DND-41 (cell line): ENCODE data around the gene AKAP13.

Source experiments
- ATAC-seq: fragments of 200-7000 bp; cut with Tn5 transposase; 3 replicates; pipeline ENCODE4 v1.9.1; 2021; ENCODE audit warnings: low read depth; ENCODE audit not compliant: insufficient read depth
- DNase-seq: peaks from one replicate; pipeline ENCODE4 v3.0.0-alpha.2; 2020
- H2AFZ ChIP-seq: 2 replicates; pipeline ENCODE4 v1.6.0; 2012; ENCODE audit warnings: low read depth, low read length
- H3K27ac ChIP-seq: 2 replicates; pipeline ENCODE4 v1.5.1; 2012; ENCODE audit warnings: low read length, inconsistent platforms
- H3K27me3 ChIP-seq: fragments of 200-600 bp; sonication (generic); 2 replicates; pipeline ENCODE4 v1.6.0; 2012; ENCODE audit warnings: low read length, mild to moderate bottlenecking, inconsistent platforms; ENCODE audit not compliant: insufficient read depth, poor library complexity
- H3K36me3 ChIP-seq: 2 replicates; pipeline ENCODE4 v1.5.1; 2012; ENCODE audit warnings: low read length, inconsistent platforms; ENCODE audit not compliant: insufficient read depth
- H3K4me1 ChIP-seq: 2 replicates; pipeline ENCODE4 v1.5.1; 2012; ENCODE audit warnings: mild to moderate bottlenecking, low read length; ENCODE audit not compliant: insufficient read depth
- H3K4me2 ChIP-seq: 2 replicates; pipeline ENCODE4 v1.6.0; 2012; ENCODE audit warnings: mild to moderate bottlenecking, moderate library complexity, low read length, inconsistent platforms; ENCODE audit not compliant: insufficient read depth
- H3K4me3 ChIP-seq, 2 experiments: fragments of 200-600 bp in 1 of 2; shearing (Covaris generic) in 1 of 2; 2 replicates each; pipeline ENCODE4 v1.5.1; 2012 to 2016; ENCODE audit warnings: inconsistent platforms in 2 of 2, low read length in 2 of 2, mild to moderate bottlenecking in 2 of 2, low read depth in 1 of 2, moderate library complexity in 1 of 2
- H3K79me2 ChIP-seq: 2 replicates; pipeline ENCODE4 v1.6.0; 2012; ENCODE audit warnings: low read length, inconsistent platforms; ENCODE audit not compliant: insufficient read depth
- H3K9ac ChIP-seq: 2 replicates; pipeline ENCODE4 v1.6.0; 2012; ENCODE audit warnings: low read depth, mild to moderate bottlenecking, inconsistent platforms, low read length, moderate library complexity
- H3K9me3 ChIP-seq: 2 replicates; pipeline ENCODE4 v1.5.1; 2012; ENCODE audit warnings: low read length, moderate library complexity, mild to moderate bottlenecking, inconsistent platforms; ENCODE audit not compliant: insufficient read depth, severe bottlenecking
- H4K20me1 ChIP-seq: 2 replicates; pipeline ENCODE4 v1.6.0; 2012; ENCODE audit warnings: low read length; ENCODE audit not compliant: insufficient read depth
- EZH2 ChIP-seq: IDR thresholded peaks from 3 replicates; pipeline ENCODE4 v1.6.1; 2012; ENCODE audit warnings: borderline replicate concordance, low read depth, mild to moderate bottlenecking, moderate library complexity, low read length, inconsistent platforms; ENCODE audit not compliant: severe bottlenecking
- TF ChIP-seq, protein P1 (sequence below): IDR thresholded peaks from 2 replicates; pipeline ENCODE4 v1.5.1; 2012; ENCODE audit warnings: borderline replicate concordance, low read length, moderate library complexity, mild to moderate bottlenecking; ENCODE audit not compliant: poor library complexity, severe bottlenecking; ENCODE audit errors: extremely low read depth

The AKAP13 gene

DNA sequence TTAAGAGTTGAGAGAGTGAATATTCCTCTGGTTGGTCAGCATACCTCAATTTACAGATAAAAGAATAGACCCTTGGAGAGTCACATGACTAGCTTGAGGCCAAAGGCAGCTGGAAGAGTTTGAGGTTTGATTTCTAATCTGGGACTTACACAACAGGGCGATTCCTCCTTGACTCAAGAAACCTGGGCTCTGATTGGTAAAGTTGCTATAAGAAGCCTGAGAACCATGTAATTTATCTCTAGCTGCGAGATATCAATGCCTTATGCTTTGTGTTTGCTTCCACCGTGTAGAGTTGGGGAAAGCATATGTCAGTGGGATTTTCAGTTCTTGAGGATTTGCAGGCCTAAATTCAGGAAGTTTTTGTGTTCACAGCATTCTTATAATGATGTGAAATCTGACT is 208.3 kb downstream of the AKAP13 start:
- DNase-seq, result no peak
- H3K27ac ChIP-seq, result no peak overlapping the region
- H3K79me2 ChIP-seq, result no peaks in the 10 kb centered on the region
- H3K9me3 ChIP-seq, result no peaks in the 10 kb centered on the region
- H3K4me2 ChIP-seq, result no peak overlapping the region
- H3K27me3 ChIP-seq, result no peaks in the 10 kb centered on the region
- no peaks in the 10 kb centered on the region for H4K20me1 ChIP-seq
- no peak for ATAC-seq
- H2AFZ ChIP-seq, result no peak overlapping the region
- H3K9ac ChIP-seq, result no peak overlapping the region
- TF ChIP-seq, protein P1, sequence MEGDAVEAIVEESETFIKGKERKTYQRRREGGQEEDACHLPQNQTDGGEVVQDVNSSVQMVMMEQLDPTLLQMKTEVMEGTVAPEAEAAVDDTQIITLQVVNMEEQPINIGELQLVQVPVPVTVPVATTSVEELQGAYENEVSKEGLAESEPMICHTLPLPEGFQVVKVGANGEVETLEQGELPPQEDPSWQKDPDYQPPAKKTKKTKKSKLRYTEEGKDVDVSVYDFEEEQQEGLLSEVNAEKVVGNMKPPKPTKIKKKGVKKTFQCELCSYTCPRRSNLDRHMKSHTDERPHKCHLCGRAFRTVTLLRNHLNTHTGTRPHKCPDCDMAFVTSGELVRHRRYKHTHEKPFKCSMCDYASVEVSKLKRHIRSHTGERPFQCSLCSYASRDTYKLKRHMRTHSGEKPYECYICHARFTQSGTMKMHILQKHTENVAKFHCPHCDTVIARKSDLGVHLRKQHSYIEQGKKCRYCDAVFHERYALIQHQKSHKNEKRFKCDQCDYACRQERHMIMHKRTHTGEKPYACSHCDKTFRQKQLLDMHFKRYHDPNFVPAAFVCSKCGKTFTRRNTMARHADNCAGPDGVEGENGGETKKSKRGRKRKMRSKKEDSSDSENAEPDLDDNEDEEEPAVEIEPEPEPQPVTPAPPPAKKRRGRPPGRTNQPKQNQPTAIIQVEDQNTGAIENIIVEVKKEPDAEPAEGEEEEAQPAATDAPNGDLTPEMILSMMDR, result no peak
- TF ChIP-seq EZH2, result no peak
- H3K4me3 ChIP-seq, result no peak overlapping the region
- peaks cover 3% of the 10 kb centered on the region for H3K4me1 ChIP-seq
- H3K36me3 ChIP-seq, result no peaks in the 10 kb centered on the region

DNA sequence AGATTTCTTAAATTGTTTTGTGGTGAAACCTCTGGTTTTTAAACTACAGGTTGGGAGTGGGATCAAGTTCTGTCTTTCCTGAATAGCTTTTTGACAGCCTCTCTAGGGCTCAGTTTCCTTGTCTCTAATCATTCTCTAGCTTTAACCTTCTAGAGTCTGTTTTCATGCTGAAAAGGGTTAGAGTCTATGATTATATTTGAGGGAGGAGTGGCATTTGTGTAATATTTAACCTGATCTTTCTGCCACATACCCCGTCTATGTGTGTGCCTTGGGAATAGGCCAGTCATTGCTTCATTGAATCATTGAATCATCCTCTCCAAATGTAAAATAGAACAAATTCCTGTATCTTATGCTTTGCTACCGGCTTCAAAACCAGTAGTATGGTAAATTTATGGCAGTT is 209.4 kb downstream of the AKAP13 start:
- Histone ChIP-seq H3K79me2 (no peaks in the 10 kb centered on the region), H3K36me3 (no peaks in the 10 kb centered on the region), H3K9me3 (no peaks in the 10 kb centered on the region), H2AFZ (no peak overlapping the region), H3K4me2 (no peak overlapping the region), H3K9ac (no peak overlapping the region), H3K27ac (no peak overlapping the region), H4K20me1 (no peaks in the 10 kb centered on the region), H3K4me1 (no peaks in the 10 kb centered on the region), H3K27me3 (no peaks in the 10 kb centered on the region), H3K4me3 (no peak overlapping the region)
- TF ChIP-seq, protein P1, result no peak
- no peak for TF ChIP-seq EZH2
- DNase-seq, result no peak
- ATAC-seq, result no peak

DNA sequence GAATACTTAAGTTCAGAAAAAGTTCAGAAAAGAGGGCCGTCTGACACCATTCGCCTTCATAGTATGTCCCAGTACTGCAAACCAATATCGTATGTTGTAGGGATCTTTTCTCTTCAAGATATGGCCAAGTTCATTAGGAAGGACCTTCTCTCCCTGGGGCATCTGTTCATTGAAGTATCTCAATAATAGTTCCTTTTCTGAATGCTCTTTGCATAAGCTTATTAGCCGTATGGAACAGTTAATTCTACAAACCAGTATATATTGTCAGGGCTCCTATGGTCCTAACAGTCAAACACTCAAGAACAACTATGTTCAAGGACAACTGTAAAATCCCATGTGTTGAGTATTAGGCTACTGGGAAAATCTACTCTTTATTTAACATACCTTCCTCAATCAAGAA is 211.2 kb downstream of the AKAP13 start:
- TF ChIP-seq EZH2, result no peak
- TF ChIP-seq, protein P1, result no peak
- Histone ChIP-seq H3K9ac (no peak overlapping the region), H3K36me3 (no peaks in the 10 kb centered on the region), H3K27ac (no peak overlapping the region), H3K9me3 (no peaks in the 10 kb centered on the region), H4K20me1 (no peaks in the 10 kb centered on the region), H3K27me3 (no peaks in the 10 kb centered on the region), H3K4me1 (peaks cover 5% of the 10 kb centered on the region), H3K4me3 (no peak overlapping the region), H3K79me2 (no peaks in the 10 kb centered on the region), H2AFZ (no peak overlapping the region), H3K4me2 (no peak overlapping the region)
- ATAC-seq, result no peak
- DNase-seq, result no peak

DNA sequence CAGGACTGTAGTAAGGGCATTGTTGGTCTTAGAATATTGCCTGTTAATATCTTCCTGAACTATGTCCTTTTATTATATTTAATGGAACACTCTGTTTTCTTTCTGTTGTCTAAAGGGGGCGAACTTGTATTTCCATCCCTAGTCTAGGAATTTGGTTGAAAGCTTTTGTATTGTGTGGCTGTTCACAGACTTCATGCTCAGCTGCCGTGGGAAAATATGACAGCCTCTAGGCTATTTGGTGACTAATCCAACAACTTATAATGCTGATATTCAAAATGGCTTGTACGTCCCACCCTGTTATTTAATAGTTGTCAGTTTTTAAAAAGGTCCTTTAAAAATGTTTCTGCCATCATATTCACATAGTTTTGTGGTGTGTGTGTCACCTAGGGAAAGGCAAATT is 211.7 kb downstream of the AKAP13 start:
- H3K4me1 ChIP-seq, result peaks cover 10% of the 10 kb centered on the region
- no peaks in the 10 kb centered on the region; the same call in 1 of the 2 replicates for H4K20me1 ChIP-seq
- TF ChIP-seq EZH2, result no peak
- TF ChIP-seq, protein P1, result peak; percentile 13
- no peaks in the 10 kb centered on the region for H3K9me3 ChIP-seq
- ATAC-seq, result no peak
- H2AFZ ChIP-seq, result no peak overlapping the region
- H3K36me3 ChIP-seq, result no peaks in the 10 kb centered on the region
- no peak overlapping the region for H3K9ac ChIP-seq
- no peaks in the 10 kb centered on the region for H3K79me2 ChIP-seq
- no peaks in the 10 kb centered on the region for H3K27me3 ChIP-seq
- no peak overlapping the region for H3K4me3 ChIP-seq
- no peak for DNase-seq
- H3K4me2 ChIP-seq, result no peak overlapping the region
- H3K27ac ChIP-seq, result no peak overlapping the region
